22Rv1 (cell line): ENCODE measurements around the gene BARX1.

Source experiments
- ZFX ChIP-seq: fragments of 450-650 bp; IDR thresholded peaks from 2 replicates; pipeline ENCODE4 v1.6.1; 2017; ENCODE audit warnings: antibody characterized with exemption, borderline replicate concordance
- TF ChIP-seq, protein P1 (sequence below): fragments of 450-650 bp; IDR thresholded peaks from 2 replicates; pipeline ENCODE4 v1.5.1; 2017; ENCODE audit warnings: mild to moderate bottlenecking

DNA sequence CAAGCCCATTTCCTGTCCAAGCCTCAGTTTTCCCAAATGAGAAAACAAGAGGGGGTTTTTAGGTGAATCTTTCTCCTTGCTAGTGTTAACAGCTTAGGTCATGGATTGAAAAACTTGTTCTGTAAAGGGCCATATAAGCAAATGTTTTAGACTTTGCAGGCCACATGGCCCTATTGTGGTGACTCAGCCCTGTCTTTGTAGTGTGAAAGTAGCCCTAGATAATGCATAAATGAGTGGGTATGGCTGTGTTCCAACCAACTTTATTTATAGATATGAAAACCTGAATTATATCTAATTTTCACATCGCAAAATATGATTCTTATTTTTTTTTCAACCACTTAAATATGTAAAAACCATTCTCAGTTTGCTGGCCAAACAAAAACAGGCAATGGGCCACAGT lies 6.9 kb upstream of the BARX1 start:
- TF ChIP-seq, protein P1, sequence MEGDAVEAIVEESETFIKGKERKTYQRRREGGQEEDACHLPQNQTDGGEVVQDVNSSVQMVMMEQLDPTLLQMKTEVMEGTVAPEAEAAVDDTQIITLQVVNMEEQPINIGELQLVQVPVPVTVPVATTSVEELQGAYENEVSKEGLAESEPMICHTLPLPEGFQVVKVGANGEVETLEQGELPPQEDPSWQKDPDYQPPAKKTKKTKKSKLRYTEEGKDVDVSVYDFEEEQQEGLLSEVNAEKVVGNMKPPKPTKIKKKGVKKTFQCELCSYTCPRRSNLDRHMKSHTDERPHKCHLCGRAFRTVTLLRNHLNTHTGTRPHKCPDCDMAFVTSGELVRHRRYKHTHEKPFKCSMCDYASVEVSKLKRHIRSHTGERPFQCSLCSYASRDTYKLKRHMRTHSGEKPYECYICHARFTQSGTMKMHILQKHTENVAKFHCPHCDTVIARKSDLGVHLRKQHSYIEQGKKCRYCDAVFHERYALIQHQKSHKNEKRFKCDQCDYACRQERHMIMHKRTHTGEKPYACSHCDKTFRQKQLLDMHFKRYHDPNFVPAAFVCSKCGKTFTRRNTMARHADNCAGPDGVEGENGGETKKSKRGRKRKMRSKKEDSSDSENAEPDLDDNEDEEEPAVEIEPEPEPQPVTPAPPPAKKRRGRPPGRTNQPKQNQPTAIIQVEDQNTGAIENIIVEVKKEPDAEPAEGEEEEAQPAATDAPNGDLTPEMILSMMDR: no peak
- TF ChIP-seq ZFX: no peak
